ENCODE results near the gene COX6B2. TPM values are rescaled to one million over a fixed set of nuclear protein-coding genes. Genes with fewer than 3 reads are reported as not detected.
A peak's percentile ranks its signal among the peaks of the same experiment; 100 is the strongest.

Gene COX6B2
- total RNA-seq, 4 donors from 2014 or later: 0.19 TPM; not detected in 3

- peaks cover 0 to 65% (median 29%) of the 10 kb centered on the region in 4 donors for H3K36me3 ChIP-seq
- H3K9me3 ChIP-seq: no peaks in the 10 kb centered on the region
- peaks cover 9 to 12% (median 10%) of the 10 kb centered on the region in 4 donors for H3K4me1 ChIP-seq
- 64% methylated on average over 13 of the region's 15 CpGs for WGBS
- no peak for DNase-seq (ENCODE audit: extremely low spot score)
- intact Hi-C loops (cut with DNase I): loop anchor here (5.0 to 10.0 kb wide), 3 partner anchors 41 to 114 kb away; partner anchors contain the start of gene TMEM238
- H3K27ac ChIP-seq (replicated peaks in 1 of 4): peak overlapping the region in 1 of 4 donors; percentile 10
- no peak for TF ChIP-seq EP300 (IDR thresholded peaks at IDR 0.05)
- no peak for TF ChIP-seq POLR2A (IDR thresholded peaks at IDR 0.05; ENCODE audit: low read depth)
- no peak overlapping the region for H3K4me3 ChIP-seq
- H3K27me3 ChIP-seq: no peaks in the 10 kb centered on the region
Observed at GRCh38 chr19:55300886-55301458, 53.5 kb downstream of the COX6B2 start.

- Histone ChIP-seq H3K36me3 (peaks cover 0 to 65% (median 33%) of the 10 kb centered on the region in 4 donors), H3K4me1 (peaks cover 9 to 12% (median 10%) of the 10 kb centered on the region in 4 donors), H3K27ac (replicated peaks in 1 of 4) (no peak overlapping the region), H3K4me3 (no peak overlapping the region), H3K27me3 (no peaks in the 10 kb centered on the region), H3K9me3 (no peaks in the 10 kb centered on the region)
- intact Hi-C loops (cut with DNase I): loop anchor here (5.0 to 10.0 kb wide), 3 partner anchors 42 to 115 kb away; partner anchors contain the start of gene TMEM238
- no peak for TF ChIP-seq POLR2AphosphoS5 (IDR thresholded peaks at IDR 0.05)
- TF ChIP-seq CTCF (IDR thresholded peaks at IDR 0.05): no peak
- TF ChIP-seq POLR2A (IDR thresholded peaks at IDR 0.05; ENCODE audit: low read depth): no peak
- TF ChIP-seq EP300 (IDR thresholded peaks at IDR 0.05): no peak
- no peak for DNase-seq (ENCODE audit: extremely low spot score)
- WGBS: 90% methylated on average over 10 of the region's 10 CpGs
Observed at GRCh38 chr19:55299991-55300390, 54.5 kb downstream of the COX6B2 start.

Other genes with a start within 250 kb of the COX6B2 start
- 100 to 1,000 TPM; 257 to 451 (median 351) TPM for gene PPP1R12C, start 237.1 kb downstream of the COX6B2 start, total RNA-seq
- 1 to 10 TPM in 1 of 4 donors, not detected in 3; 2.0 TPM for gene TNNT1, start 205.5 kb downstream of the COX6B2 start, total RNA-seq
- not detected for gene TNNI3, start 197.0 kb downstream of the COX6B2 start, total RNA-seq
- gene DNAAF3, start 188.1 kb downstream of the COX6B2 start, total RNA-seq: under 1 TPM in 1 of 4 donors, not detected in 3; 0.83 TPM
- 1 to 10 TPM in 2 of 4 donors, under 1 TPM in 1, not detected in 1; 0.80 to 2.1 (median 1.7) TPM for gene SYT5, start 174.4 kb downstream of the COX6B2 start, total RNA-seq
- 1 to 10 TPM in 2 of 4 donors, under 1 TPM in 2; 0.42 to 2.7 (median 1.4) TPM for gene PTPRH, start 145.2 kb downstream of the COX6B2 start, total RNA-seq
- gene TMEM86B, start 126.0 kb downstream of the COX6B2 start, total RNA-seq: 1 to 10 TPM; 1.7 to 2.8 (median 2.4) TPM
- gene PPP6R1, start 95.7 kb downstream of the COX6B2 start, total RNA-seq: 10 to 100 TPM; 37.4 to 75.5 (median 45.6) TPM
- 10 to 100 TPM; 28.5 to 44.0 (median 32.2) TPM for gene HSPBP1, start 74.6 kb downstream of the COX6B2 start, total RNA-seq
- 10 to 100 TPM in 1 of 4 donors, 1 to 10 TPM in 3; 3.3 to 16.9 (median 6.7) TPM for gene BRSK1, start 70.7 kb downstream of the COX6B2 start, total RNA-seq
- 1 to 10 TPM in 3 of 4 donors, under 1 TPM in 1; 0.83 to 5.2 (median 2.7) TPM for gene TMEM150B, start 29.4 kb downstream of the COX6B2 start, total RNA-seq
- gene KMT5C, start 14.8 kb downstream of the COX6B2 start, total RNA-seq: 1 to 10 TPM; 5.0 to 8.7 (median 8.1) TPM
- gene GARIN5B, start 8.5 kb upstream of the COX6B2 start, total RNA-seq: not detected
- gene IL11, start 15.7 kb upstream of the COX6B2 start, total RNA-seq: under 1 TPM in 2 of 4 donors, not detected in 2; 0.33 to 0.34 TPM
- not detected for gene TMEM190, start 22.1 kb upstream of the COX6B2 start, total RNA-seq
- 1 to 10 TPM in 2 of 4 donors, under 1 TPM in 2; 0.83 to 7.5 (median 1.00) TPM for gene TMEM238, start 29.6 kb upstream of the COX6B2 start, total RNA-seq
- 100 to 1,000 TPM; 263 to 419 (median 369) TPM for gene RPL28, start 31.2 kb upstream of the COX6B2 start, total RNA-seq
- 10 to 100 TPM in 3 of 4 donors, 1 to 10 TPM in 1; 9.1 to 37.9 (median 22.0) TPM for gene UBE2S, start 53.1 kb upstream of the COX6B2 start, total RNA-seq
- under 1 TPM in 2 of 4 donors, not detected in 2; under 0.01 to 0.13 TPM for gene SHISA7, start 88.6 kb upstream of the COX6B2 start, total RNA-seq
- 100 to 1,000 TPM in 1 of 4 donors, 10 to 100 TPM in 3; 66.8 to 104 (median 77.7) TPM for gene ISOC2, start 106.9 kb upstream of the COX6B2 start, total RNA-seq
- gene C19orf85, start 110.0 kb upstream of the COX6B2 start, total RNA-seq: not detected
- gene ZNF628, start 121.9 kb upstream of the COX6B2 start, total RNA-seq: 10 to 100 TPM in 3 of 4 donors, 1 to 10 TPM in 1; 5.1 to 16.6 (median 11.9) TPM
- gene NAT14, start 130.5 kb upstream of the COX6B2 start, total RNA-seq: 10 to 100 TPM in 3 of 4 donors, 1 to 10 TPM in 1; 5.8 to 14.2 (median 10.2) TPM
- 10 to 100 TPM in 3 of 4 donors, 1 to 10 TPM in 1; 9.5 to 41.2 (median 14.6) TPM for gene SSC5D, start 133.7 kb upstream of the COX6B2 start, total RNA-seq
- gene SBK2, start 182.4 kb upstream of the COX6B2 start, total RNA-seq: not detected
- gene SBK3, start 190.8 kb upstream of the COX6B2 start, total RNA-seq: 1 to 10 TPM in 2 of 4 donors, under 1 TPM in 1, not detected in 1; 0.83 to 1.5 (median 1.5) TPM
- gene ZNF579, start 226.1 kb upstream of the COX6B2 start, total RNA-seq: 10 to 100 TPM in 1 of 4 donors, 1 to 10 TPM in 3; 4.2 to 11.1 (median 8.1) TPM
- 10 to 100 TPM in 2 of 4 donors, 1 to 10 TPM in 2; 8.3 to 17.3 (median 11.4) TPM for gene FIZ1, start 244.8 kb upstream of the COX6B2 start, total RNA-seq
- 10 to 100 TPM; 20.5 to 36.2 (median 27.9) TPM for gene ZNF524, start 245.6 kb upstream of the COX6B2 start, total RNA-seq